HCT116 (cell line): Measurements from ENCODE around the gene R3HCC1L. TPM values are rescaled to one million over a fixed set of nuclear protein-coding genes. Genes with fewer than 3 reads are reported as not detected.

Source experiments
- ATAC-seq: fragments of 200-7000 bp; cut with Tn5 transposase; 2 replicates; pipeline ENCODE4 v1.9.1; 2020; ENCODE audit warnings: mild to moderate bottlenecking, moderate library complexity
- BruUV-seq: library from RNA; stranded (reverse); fragments of 400-500 nt; replicated peaks from 2 replicates; lab custom pipeline; 2021; lab: Mats Ljungman, UMichigan
- CTCF ChIA-PET: fragments of 300-600 bp; sonication (Branson Sonifier 250); formaldehyde crosslinking; loops from one replicate; lab custom pipeline; 2021; ENCODE audit warnings: antibody characterized with exemption; lab: Charles Lee
- POLR2A ChIA-PET: fragments of 300-600, 350-600 bp; sonication (Branson Sonifier 250); formaldehyde crosslinking; loops from one replicate; lab custom pipeline; 2021; ENCODE audit warnings: antibody characterized with exemption; lab: Charles Lee
- RAD21 ChIA-PET, 2 experiments: fragments of 300-600 bp; sonication (Branson Sonifier 250); formaldehyde crosslinking; loops; one replicate each; lab custom pipeline; 2023; ENCODE audit warnings: low total read pairs in 2 of 2; ENCODE audit not compliant: uncharacterized antibody in 2 of 2, unreplicated experiment in 2 of 2, low non-redundant PET in 1 of 2; lab: Charles Lee
- DNase-seq: peaks from one replicate; pipeline ENCODE4 v3.0.0-alpha.2; 2010; ENCODE audit warnings: low read depth, low spot score
- H2AFZ ChIP-seq: fragments of 200-600 bp; shearing (Covaris generic), sonication (generic); 2 replicates; pipeline ENCODE4 v1.6.1; 2017; ENCODE audit warnings: low read depth, mixed run types, mixed read lengths, antibody characterized with exemption, low read length; ENCODE audit not compliant: poor library complexity, severe bottlenecking
- H3K27ac ChIP-seq: 2 replicates; pipeline ENCODE4 v1.5.1; 2012; ENCODE audit warnings: low read depth, low read length
- H3K27me3 ChIP-seq: fragments of 200-600 bp; sonication (generic); 2 replicates; pipeline ENCODE4 v1.6.1; 2016; ENCODE audit warnings: mixed run types, low read length, mixed read lengths; ENCODE audit not compliant: insufficient read depth
- H3K36me3 ChIP-seq, 2 experiments: fragments of 200-500 bp in 1 of 2; fragments of 200-600 bp in 1 of 2; sonication (Bioruptor generic) in 1 of 2; sonication (generic) in 1 of 2; 2 replicates each; pipeline versions ENCODE4 v1.5.1 to v1.6.1; 2014 to 2016; ENCODE audit warnings: low read length in 2 of 2, inconsistent platforms in 1 of 2, mixed read lengths in 1 of 2, mixed run types in 1 of 2; ENCODE audit not compliant: insufficient read depth in 2 of 2, control insufficient read depth in 1 of 2
- H3K4me1 ChIP-seq, 2 experiments: fragments of 200-600 bp in 1 of 2; sonication (generic) in 1 of 2; 2 replicates each; pipeline versions ENCODE4 v1.5.1 to v1.6.1; 2012 to 2017; ENCODE audit warnings: low read length in 2 of 2, inconsistent platforms in 1 of 2, mild to moderate bottlenecking in 1 of 2, mixed read lengths in 1 of 2, mixed run types in 1 of 2, moderate library complexity in 1 of 2; ENCODE audit not compliant: insufficient read depth in 2 of 2, control insufficient read depth in 1 of 2
- H3K4me2 ChIP-seq: fragments of 200-600 bp; sonication (generic); 2 replicates; pipeline ENCODE4 v1.6.1; 2017; ENCODE audit warnings: mixed run types, low read length, mixed read lengths
- H3K4me3 ChIP-seq, 2 experiments: fragments of 200-600 bp in 1 of 2; sonication (generic) in 1 of 2; replicated peaks in 1 of 2; 2 replicates each; pipeline ENCODE4 v1.5.1; 2011 to 2016; ENCODE audit warnings: low read length in 2 of 2, control low read depth in 1 of 2, low read depth in 1 of 2, mild to moderate bottlenecking in 1 of 2, mixed read lengths in 1 of 2, mixed run types in 1 of 2
- H3K79me2 ChIP-seq: fragments of 200-600 bp; sonication (generic); 2 replicates; pipeline ENCODE4 v1.6.1; 2017; ENCODE audit warnings: mild to moderate bottlenecking, mixed run types, low read length, moderate library complexity, mixed read lengths; ENCODE audit not compliant: insufficient read depth
- H3K9ac ChIP-seq: fragments of 200-600 bp; sonication (generic); 2 replicates; pipeline ENCODE4 v1.6.1; 2016; ENCODE audit warnings: low read length, mixed read lengths
- H3K9me2 ChIP-seq: fragments of 200-600 bp; sonication (generic), shearing (Covaris generic); 2 replicates; pipeline ENCODE4 v1.6.1; 2017; ENCODE audit warnings: mixed run types, mild to moderate bottlenecking, moderate library complexity; ENCODE audit not compliant: insufficient read depth
- H3K9me3 ChIP-seq, 2 experiments: fragments of 200-500 bp in 1 of 2; fragments of 200-600 bp in 1 of 2; sonication (Bioruptor generic) in 1 of 2; sonication (generic) in 1 of 2; 2 replicates each; pipeline ENCODE4 v1.6.1; 2014 to 2017; ENCODE audit warnings: low read length in 2 of 2, mixed read lengths in 2 of 2, inconsistent platforms in 1 of 2, low read depth in 1 of 2, mild to moderate bottlenecking in 1 of 2, mixed run types in 1 of 2, moderate library complexity in 1 of 2; ENCODE audit not compliant: control insufficient read depth in 1 of 2, insufficient read depth in 1 of 2
- H4K20me1 ChIP-seq: fragments of 200-600 bp; sonication (generic), shearing (Covaris generic); 2 replicates; pipeline ENCODE4 v1.6.1; 2017; ENCODE audit warnings: mixed run types, mild to moderate bottlenecking, moderate library complexity; ENCODE audit not compliant: insufficient read depth
- CBX3 ChIP-seq: IDR thresholded peaks from 2 replicates; pipeline ENCODE4 v1.6.1; 2012; ENCODE audit warnings: low read depth
- CEBPB ChIP-seq: IDR thresholded peaks from 2 replicates; pipeline ENCODE4 v1.6.1; 2012; ENCODE audit warnings: low read depth
- EGR1 ChIP-seq: IDR thresholded peaks from 2 replicates; pipeline ENCODE4 v1.6.1; 2012; ENCODE audit warnings: low read depth
- ELF1 ChIP-seq: IDR thresholded peaks from 2 replicates; pipeline ENCODE4 v1.6.1; 2012; ENCODE audit warnings: low read depth, borderline replicate concordance
- EZH2 ChIP-seq: fragments of 200-600 bp; sonication (generic); IDR thresholded peaks from 2 replicates; pipeline ENCODE4 v1.6.1; 2017; ENCODE audit warnings: antibody characterized with exemption, mixed run types
- JUND ChIP-seq: IDR thresholded peaks from 2 replicates; pipeline ENCODE4 v1.6.1; 2012
- POLR2A ChIP-seq: IDR thresholded peaks from 2 replicates; pipeline ENCODE4 v1.7.0; 2011; ENCODE audit warnings: borderline replicate concordance; ENCODE audit not compliant: insufficient read depth, insufficient read length; ENCODE audit errors: extremely low read depth
- POLR2AphosphoS5 ChIP-seq: IDR thresholded peaks from 2 replicates; pipeline ENCODE4 v1.6.1; 2011; ENCODE audit warnings: mild to moderate bottlenecking, low read depth, low read length, moderate library complexity
- RAD21 ChIP-seq: IDR thresholded peaks from 2 replicates; pipeline ENCODE4 v1.6.1; 2012; ENCODE audit warnings: low read depth, mild to moderate bottlenecking
- REST ChIP-seq: IDR thresholded peaks from 2 replicates; pipeline ENCODE4 v1.6.1; 2012; ENCODE audit warnings: low read depth
- SP1 ChIP-seq: IDR thresholded peaks from 2 replicates; pipeline ENCODE4 v1.6.1; 2012; ENCODE audit warnings: low read depth
- SRF ChIP-seq: IDR thresholded peaks from 2 replicates; pipeline ENCODE4 v1.6.1; 2012; ENCODE audit warnings: low read depth
- TCF7L2 ChIP-seq: IDR thresholded peaks from 2 replicates; pipeline ENCODE4 v1.7.0; 2011; ENCODE audit warnings: borderline replicate concordance, inconsistent platforms; ENCODE audit not compliant: insufficient read depth, insufficient read length; ENCODE audit errors: extremely low read depth
- YY1 ChIP-seq: IDR thresholded peaks from 2 replicates; pipeline ENCODE4 v1.6.1; 2011; ENCODE audit warnings: low read length, low read depth, moderate library complexity, mild to moderate bottlenecking; ENCODE audit not compliant: insufficient replicate concordance; ENCODE audit errors: extremely low read depth
- ZFX ChIP-seq: fragments of 450-650 bp; IDR thresholded peaks from 2 replicates; pipeline ENCODE4 v1.6.1; 2017
- ZNF274 ChIP-seq: fragments of 200-500 bp; sonication (Bioruptor generic); IDR thresholded peaks from 2 replicates; pipeline ENCODE4 v1.6.1; 2014; ENCODE audit warnings: mild to moderate bottlenecking, low read depth, low read length, inconsistent platforms
- intact Hi-C: fragments of 100-400 bp; cut with micrococcal nuclease; formaldehyde crosslinking; loops from 2 replicates; pipeline ENCODE4 v1.10.0; 2022
- total RNA-seq: library from RNA; stranded (reverse); gene quantifications from one replicate; pipeline ENCODE4 v1.2.1, GENCODE V29; 2021; ENCODE audit not compliant: unreplicated experiment
- TF ChIP-seq, protein P1 (sequence below): IDR thresholded peaks from 2 replicates; pipeline ENCODE4 v1.6.1; 2012
- TF ChIP-seq, protein P2 (sequence below): IDR thresholded peaks from 2 replicates; pipeline ENCODE4 v1.6.1; 2012
- TF ChIP-seq, protein P3 (sequence below): IDR thresholded peaks from 2 replicates; pipeline ENCODE4 v1.6.1; 2011; ENCODE audit warnings: mild to moderate bottlenecking, low read length, moderate library complexity; ENCODE audit not compliant: insufficient replicate concordance; ENCODE audit errors: extremely low read depth

The R3HCC1L gene
- total RNA-seq, 1 experiment from 2014 or later = 9.3 TPM

DNA sequence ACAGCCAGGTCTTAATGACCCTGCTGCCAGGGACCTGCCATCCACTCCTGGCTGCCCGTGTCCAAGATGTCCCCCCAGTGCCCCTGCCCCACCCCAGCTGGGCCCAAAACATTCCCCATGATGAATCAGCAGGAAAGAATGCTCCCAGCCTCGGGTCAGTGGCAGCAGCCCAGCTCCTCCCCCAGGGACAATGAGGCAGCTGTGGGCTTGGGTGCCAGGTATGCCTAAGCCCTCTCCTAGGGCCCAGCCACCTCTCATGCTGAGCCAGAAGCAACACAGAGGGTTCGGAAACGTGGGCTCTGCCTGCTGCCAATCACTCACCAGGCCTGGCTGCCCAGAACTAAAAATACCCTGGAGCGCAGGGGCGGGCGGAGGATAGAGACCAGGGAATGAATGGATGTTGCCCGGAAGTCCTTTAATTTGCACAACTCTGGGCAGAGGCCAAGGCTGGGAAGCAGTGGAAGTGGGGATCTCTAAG lies 135.0 kb downstream of the R3HCC1L start (continued):
- TF ChIP-seq ZNF274 (no peak), ZFX (no peak), POLR2AphosphoS5 (peak; percentile 65)
- TF ChIP-seq, protein P1, sequence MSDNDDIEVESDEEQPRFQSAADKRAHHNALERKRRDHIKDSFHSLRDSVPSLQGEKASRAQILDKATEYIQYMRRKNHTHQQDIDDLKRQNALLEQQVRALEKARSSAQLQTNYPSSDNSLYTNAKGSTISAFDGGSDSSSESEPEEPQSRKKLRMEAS = no peak

DNA sequence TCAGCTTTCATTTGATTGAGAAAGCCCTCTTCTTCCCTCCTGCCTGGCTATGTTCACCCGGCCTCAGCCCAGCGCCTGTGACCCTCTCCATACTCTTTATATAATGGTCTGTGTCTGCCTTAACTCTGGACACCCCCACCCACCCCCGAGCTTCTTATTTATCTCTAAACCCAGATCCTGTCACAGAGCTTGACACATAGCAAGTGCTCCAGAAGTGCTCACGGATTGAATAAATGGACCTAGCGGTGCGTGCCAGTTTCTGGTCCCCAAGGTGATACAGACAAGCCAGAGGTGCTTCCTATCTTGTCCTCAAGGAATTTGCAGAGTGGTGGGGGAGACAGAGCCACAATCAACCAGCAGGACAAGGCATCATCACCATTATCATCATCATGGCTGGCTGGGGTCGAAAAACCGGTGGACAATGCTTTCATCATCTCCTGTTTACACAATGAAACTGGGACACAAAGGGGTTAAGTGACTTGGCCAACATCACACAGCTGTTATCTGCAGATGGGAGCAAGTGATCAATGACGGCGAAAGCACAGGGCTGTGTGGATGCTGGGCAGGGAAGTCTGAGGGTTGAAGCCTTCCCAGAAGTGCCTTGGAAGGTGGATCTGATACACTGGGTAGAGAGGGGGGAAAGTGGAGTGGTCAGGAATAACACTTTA lies 135.8 kb downstream of the R3HCC1L start:
- no peaks in the 10 kb centered on the region for H3K79me2 ChIP-seq
- H3K4me1 ChIP-seq = peaks cover 43 to 56% of the 10 kb centered on the region in 2 experiments
- no peaks in the 10 kb centered on the region for H3K9me2 ChIP-seq
- ChIA-PET POLR2A (interaction anchor here (1.4 kb wide), 1 partner anchor 39 kb away, joined by 10 read pairs; no protein-coding TSS in a partner anchor), RAD21 (interaction anchor here (1.2 to 2.2 kb wide), 2 partner anchors 39 kb away, joined by 4 to 8 read pairs; no protein-coding TSS in a partner anchor), CTCF (interaction anchor here (0.6 to 1.8 kb wide), 3 partner anchors 39 to 440 kb away, joined by 4 to 11 read pairs (median 8); no protein-coding TSS in a partner anchor)
- peak overlapping the region; percentile 55 for H3K9ac ChIP-seq
- no TSS peak for BruUV-seq
- no peaks in the 10 kb centered on the region for H3K9me3 ChIP-seq
- H3K27me3 ChIP-seq = no peaks in the 10 kb centered on the region
- DNase-seq = no peak
- H4K20me1 ChIP-seq = no peaks in the 10 kb centered on the region
- intact Hi-C loops = no loop called here
- H2AFZ ChIP-seq = no peak overlapping the region
- no peaks in the 10 kb centered on the region for H3K36me3 ChIP-seq
- peak overlapping the region in 1 of 2 experiments; percentile 62; a peak in 1 of 4 replicates for H3K4me3 ChIP-seq
- H3K27ac ChIP-seq = peak overlapping the region; percentile 57
- no peak for TF ChIP-seq SRF
- TF ChIP-seq EZH2 = no peak
- no peak for TF ChIP-seq SP1
- no peak for TF ChIP-seq CEBPB
- TF ChIP-seq POLR2AphosphoS5 = no peak
- TF ChIP-seq JUND = no peak
- no peak for TF ChIP-seq REST
- no peak for TF ChIP-seq POLR2A
- TF ChIP-seq TCF7L2 = no peak
- no peak for TF ChIP-seq CBX3
- TF ChIP-seq, protein P2, sequence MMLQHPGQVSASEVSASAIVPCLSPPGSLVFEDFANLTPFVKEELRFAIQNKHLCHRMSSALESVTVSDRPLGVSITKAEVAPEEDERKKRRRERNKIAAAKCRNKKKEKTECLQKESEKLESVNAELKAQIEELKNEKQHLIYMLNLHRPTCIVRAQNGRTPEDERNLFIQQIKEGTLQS = no peak
- TF ChIP-seq, protein P3, sequence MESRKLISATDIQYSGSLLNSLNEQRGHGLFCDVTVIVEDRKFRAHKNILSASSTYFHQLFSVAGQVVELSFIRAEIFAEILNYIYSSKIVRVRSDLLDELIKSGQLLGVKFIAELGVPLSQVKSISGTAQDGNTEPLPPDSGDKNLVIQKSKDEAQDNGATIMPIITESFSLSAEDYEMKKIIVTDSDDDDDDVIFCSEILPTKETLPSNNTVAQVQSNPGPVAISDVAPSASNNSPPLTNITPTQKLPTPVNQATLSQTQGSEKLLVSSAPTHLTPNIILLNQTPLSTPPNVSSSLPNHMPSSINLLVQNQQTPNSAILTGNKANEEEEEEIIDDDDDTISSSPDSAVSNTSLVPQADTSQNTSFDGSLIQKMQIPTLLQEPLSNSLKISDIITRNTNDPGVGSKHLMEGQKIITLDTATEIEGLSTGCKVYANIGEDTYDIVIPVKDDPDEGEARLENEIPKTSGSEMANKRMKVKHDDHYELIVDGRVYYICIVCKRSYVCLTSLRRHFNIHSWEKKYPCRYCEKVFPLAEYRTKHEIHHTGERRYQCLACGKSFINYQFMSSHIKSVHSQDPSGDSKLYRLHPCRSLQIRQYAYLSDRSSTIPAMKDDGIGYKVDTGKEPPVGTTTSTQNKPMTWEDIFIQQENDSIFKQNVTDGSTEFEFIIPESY = no peak
- TF ChIP-seq RAD21 = no peak
- no peak for TF ChIP-seq ZFX
- no peak for TF ChIP-seq ZNF274
- no peak for TF ChIP-seq EGR1
- TF ChIP-seq YY1 = no peak
- no peak for TF ChIP-seq ELF1
- peak overlapping the region; percentile 91 for H3K4me2 ChIP-seq
- no peak for ATAC-seq
